Raji (cell line): ENCODE measurements around the gene CAND1.

ENCODE experiments used
- POLR2A ChIP-seq: IDR thresholded peaks from 2 replicates; pipeline ENCODE4 v1.6.1; 2011; ENCODE audit warnings: low read depth, low read length, control low read depth; ENCODE audit not compliant: insufficient read depth

Gene CAND1

DNA sequence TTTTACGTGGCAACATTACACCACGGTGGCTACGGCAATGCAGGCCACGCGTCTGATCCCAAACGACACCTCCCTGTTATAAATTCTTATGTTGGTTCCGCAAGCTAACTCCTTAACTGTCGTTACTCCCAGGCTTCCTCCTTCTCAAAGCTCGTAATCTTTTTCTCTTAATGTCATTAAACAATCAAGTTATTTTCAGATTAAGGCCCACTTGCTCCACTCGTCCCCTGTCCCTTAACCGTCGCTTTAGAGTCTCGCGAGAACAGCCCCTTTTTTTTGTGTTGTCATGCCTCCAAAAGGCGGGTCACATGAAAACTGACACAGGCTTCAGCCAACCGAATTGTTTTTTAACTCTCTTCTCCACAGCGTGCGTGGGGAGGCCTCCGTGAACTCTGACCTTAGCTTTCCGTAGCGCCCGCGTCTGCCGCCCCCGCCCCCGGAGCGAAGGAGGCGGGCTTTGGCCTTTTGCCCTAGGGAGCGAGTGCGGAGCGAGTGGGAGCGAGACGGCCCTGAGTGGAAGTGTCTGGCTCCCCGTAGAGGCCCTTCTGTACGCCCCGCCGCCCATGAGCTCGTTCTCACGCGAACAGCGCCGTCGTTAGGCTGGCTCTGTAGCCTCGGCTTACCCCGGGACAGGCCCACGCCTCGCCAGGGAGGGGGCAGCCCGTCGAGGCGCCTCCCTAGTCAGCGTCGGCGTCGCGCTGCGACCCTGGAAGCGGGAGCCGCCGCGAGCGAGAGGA, at the start of gene CAND1:
Gene CAND1, plus strand, starts transcription at position 463 of the 737 bp plus-strand sequence. CDS start 360 bp downstream, outside the sequence.
- peak; percentile 85 for TF ChIP-seq POLR2A

DNA sequence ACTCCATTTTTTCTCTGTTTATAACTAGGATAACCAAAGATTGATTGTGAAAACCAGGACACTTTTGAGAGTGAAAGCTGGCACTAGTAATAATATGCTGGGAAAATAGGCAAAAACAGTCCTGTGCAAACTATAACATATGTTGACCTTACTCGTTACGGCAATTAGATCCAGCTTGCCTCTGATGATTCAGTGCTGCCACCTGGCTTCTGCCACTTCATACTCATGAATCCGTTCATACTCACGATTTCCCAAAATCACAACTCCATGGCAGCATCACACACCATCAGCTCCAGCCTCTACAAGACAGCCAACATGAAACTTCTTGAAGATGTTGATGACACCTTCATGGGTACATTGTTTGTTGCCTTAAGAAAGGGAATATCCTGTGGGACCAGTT, 49.1 kb upstream of the CAND1 start:
- TF ChIP-seq POLR2A = no peak

DNA sequence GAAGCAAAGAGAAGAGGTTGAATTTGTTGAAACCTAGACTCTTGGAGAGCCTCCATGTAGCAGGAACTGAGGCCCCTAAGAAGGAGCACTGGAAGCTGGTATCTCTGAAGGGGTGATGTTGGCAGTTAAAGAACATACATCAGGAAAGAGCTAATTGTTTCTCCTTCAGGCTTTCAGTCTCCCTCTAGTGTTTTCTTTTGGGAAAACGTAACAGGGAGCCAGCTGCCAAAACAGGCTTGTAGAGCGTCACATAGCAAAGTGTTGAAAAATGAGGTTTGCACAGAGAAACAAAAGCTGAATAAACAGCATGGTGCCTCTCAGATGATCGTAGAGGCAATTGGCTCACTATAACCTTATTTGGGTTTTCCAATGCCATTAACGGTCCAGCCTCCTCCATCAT, 46.9 kb upstream of the CAND1 start:
- no peak for TF ChIP-seq POLR2A

DNA sequence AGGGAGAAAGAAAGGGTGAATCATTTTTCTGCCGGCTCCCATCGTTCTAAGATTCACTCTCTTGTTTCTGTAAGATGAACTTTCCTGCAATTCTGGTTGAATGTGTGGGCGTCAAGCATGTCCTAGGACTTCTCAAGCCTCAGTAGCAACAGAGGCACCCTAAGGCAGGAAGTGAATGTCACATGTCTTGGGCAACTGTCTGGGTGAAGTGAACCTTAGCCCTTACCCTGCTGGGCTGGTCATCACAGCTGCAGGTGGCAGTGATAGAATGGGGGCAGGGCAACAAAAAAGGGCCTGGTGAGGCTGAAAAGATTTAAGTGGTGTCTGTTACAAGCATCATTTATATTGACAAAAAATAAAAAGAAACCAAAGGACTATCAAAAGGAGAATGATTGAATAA, 45.9 kb upstream of the CAND1 start:
- no peak for TF ChIP-seq POLR2A

DNA sequence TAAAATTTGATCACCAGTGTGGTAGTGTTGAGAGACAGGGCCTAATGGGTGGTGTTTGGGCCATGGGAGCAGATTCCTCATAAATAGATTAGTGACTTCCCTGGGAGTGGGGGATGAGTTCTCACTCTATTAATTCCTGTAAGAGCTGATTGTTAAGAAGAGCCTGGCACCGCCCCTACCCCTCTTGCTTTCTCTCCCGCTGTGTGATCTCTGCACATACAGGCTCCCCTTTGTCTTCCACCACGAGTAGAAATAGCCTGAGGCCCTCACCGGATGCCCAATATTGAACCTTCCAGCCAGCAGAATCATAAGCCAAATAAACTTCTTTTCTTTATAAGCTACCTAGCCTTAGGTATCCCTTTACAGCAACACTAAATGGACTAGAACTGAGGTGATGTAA, 31.9 kb upstream of the CAND1 start:
- TF ChIP-seq POLR2A = no peak

DNA sequence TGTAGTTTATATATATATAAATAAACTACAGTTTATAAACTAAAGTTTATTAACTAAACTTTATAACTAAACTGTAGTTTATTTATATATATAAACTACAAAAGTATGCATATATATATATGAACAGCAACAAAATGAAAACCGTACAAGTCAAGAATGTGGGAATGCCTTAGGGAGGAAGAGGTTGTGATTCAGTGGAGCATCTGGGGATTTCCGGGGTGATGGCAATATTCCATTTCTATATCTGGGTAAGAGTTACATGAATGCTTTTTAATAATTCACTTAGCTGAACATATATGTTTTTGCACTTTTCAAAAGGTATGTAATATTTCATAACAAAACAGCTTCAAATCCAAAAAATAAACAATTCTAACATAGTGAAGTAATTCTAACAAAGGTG, 30.1 kb upstream of the CAND1 start:
- TF ChIP-seq POLR2A = no peak

DNA sequence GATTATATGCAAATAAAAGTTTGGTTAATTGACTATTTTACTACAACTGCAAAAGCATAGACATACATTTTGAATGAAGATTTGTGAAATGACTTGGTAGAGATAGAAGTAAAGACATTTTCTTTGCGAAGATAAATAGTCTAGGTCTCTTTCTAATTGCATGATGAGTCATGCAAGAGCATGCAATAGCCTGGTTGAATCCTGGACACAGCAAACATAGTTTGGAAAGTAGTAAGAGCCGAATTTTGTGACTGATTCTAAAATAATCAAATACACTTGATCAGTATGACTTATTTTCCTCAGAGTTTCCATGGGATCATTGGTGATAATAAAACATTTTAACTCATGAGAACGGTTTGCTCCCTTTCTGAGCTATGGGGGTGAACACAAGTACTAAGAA, 27.7 kb upstream of the CAND1 start:
- TF ChIP-seq POLR2A = no peak

DNA sequence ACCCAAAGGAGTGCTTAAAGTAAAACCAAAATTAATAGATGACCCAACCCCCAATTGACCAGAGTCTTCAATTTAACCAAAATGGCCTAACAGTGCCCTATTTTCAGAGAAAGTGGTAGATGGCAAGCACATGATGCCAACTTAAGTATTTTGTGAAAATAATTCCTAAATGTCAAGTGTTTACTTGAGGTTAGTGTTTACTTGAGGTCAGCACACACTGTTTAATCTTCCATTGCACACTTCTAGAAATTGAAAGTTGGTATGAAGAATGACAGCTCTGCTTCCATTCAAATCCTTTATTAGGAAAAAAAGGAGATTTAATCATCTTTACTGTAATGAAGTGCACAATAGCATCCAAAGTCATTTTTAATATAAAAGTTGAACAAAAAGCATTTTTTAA, 25.9 kb upstream of the CAND1 start:
- TF ChIP-seq POLR2A = no peak

DNA sequence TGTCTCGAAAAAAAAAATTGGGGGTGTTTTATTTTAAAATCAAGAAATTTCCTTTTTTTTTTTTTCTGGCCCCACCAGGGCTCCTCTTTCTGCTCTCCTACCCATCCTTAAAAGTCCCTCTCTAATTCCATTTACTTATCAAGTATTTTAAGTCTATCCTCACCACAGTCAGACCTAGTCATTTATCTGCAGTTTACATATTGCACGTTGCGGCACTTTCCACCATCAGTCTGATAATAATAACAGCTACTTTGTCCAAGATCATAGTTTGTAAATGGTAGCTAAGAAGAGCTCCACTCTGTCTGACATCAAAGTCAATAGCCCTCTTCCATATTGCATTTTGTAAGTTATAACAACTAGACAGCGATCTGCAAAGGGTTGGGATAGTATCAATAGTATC, 23.6 kb upstream of the CAND1 start:
- TF ChIP-seq POLR2A = no peak

DNA sequence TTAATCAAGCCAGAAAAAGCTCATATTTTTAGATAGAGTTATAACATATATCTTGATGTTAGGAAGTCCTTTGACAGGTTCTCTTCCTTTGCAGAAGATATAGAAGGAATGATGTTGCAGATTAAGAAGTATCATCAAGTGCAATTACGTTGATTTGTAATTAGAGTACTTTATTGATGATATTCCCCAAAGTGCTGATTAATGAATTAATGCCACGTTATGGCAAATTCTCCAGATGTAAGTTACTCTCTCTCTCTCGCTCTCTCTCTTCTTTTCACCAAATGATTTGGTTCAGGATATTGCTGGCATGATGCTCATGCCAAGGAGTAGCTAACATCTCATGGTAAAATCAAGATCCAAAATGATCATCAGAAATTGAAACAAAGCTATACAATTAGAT, 18.1 kb upstream of the CAND1 start:
- TF ChIP-seq POLR2A = no peak

DNA sequence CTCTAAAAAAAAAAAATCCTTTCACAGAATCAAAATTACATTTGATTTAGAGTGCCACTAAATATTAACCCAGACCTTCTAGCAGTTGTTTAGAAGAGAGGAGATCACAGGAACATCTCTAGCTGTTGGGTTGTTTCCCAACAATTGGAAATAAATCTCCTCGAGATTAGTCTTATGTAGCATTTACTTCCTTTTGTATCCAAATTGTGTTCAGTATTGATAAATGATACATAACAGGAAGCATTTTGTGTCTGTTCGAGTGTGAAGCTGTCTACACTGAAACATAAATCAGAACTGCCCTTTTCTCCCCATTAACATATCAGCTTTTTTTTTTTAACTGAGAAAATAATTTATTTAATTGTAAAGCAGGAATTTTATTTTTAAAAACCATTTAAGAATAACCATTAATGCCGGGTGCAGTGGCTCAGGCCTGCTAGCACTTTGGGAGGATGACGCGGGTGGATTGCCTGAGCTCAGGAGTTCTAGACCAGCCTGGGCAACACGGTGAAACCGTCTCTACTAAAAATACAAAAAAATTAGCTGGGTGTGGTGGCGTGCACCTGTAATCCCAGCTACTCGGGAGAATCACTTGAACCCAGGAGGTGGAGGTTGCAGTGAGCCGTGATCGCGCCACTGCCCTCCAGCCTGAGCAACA, 14.7 kb upstream of the CAND1 start:
- no peak for TF ChIP-seq POLR2A

DNA sequence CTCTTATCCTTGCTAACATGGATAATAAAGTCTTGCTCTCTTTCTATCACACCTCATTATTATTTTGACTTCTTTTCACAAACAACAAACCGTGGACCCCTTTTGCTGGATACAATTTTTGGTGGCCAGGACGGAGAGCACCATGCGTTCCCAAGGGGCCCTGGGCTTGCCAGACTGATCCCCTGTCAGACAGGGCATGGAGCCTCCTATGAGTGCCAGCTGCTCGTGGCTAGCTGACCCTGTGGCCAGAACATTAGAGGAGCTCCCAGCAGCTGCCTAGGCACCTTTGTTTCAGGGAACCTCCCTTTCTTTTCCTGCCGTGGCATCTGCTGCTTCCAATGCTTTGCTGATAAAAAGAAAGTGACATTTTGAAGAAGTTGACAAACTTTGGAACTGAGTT, 12.5 kb upstream of the CAND1 start:
- no peak for TF ChIP-seq POLR2A

DNA sequence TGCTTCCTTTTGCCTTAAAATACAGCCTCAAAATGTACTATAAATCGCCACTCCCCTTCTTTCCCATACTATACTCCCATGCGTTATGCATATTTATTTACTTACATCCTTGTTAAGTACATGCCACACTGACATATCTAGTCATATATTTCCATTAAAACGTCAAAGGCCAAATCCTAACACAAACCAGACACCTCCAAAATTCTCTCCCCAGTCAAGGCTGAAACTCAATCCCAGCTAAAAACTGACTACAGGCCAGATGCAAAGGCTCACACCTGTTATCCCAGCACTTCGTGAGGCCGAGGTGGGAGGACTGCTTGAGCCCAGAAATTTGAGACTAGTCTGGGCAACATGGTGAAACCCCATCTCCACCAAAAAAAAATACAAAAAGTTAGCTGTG, 5.7 kb upstream of the CAND1 start:
- no peak for TF ChIP-seq POLR2A

DNA sequence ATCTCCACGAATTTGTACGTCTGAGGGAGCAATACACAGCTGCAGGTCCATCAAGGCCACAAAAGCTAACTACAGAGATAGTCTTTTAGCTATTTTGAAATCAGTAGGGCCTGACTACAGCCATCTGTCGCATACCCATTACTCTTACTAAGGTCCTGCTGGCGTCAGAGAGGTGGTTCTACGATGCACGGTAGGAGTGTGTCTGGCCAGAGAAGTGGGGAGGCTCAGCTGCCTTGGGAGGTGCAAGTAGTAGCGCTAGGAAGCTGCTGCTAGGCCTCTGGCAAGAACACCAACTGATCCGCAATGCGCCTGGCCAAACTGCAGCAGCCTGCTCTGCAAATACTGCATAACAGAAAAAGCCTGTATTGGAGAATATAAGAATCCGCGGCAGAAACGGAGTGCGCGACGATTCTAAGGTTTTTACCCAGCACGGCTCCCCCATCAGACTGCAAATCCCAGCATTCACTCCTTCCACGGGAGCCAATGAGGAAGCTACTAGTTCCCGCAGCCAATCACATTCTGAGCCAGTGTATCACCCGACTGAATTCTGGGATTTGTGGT, 743 bp upstream of the CAND1 start:
- TF ChIP-seq POLR2A = peak; percentile 69

DNA sequence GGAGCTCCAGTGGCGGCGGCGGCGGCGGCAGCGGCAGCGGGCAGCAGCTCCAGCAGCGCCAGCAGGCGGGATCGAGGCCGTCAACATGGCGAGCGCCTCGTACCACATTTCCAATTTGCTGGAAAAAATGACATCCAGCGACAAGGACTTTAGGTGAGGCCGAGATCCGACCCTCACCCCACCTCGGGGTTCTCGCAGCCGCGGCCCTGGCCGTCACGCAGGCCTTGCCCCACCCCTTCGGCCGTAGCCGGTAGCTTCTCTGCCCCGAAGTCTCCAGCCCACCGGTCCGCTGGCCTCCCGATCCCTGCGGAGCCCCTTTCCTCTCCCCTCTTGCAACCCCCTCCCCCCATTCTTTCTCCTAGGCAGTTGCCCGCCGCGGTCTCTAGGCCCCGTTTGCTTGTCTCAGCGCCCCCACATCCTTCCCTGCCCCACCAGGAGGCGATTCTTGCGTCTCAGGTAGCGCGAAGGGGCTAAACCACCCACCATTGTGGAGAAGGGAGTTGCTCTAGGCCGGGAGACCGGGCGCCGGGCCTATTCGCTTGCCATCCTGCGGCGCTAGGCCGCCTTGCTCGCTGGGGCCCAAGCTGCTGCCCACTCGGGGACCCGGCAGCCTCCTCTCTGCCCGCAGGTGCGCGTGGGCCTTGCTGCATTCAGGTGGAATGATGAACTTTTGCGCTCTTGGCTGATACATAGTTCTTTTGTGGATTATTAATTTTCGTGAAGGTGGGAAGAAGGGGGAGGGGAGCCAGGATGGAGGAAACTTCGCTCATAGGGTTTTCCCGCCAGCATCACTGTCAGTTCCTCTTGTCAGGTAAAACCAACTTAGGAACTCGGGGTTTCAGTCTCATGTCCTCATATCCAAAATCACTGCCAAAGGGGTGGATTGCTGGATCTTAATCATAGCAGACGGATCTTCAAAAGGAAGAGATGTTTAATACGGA, 745 bp downstream of the CAND1 start:
- peak; percentile 20 for TF ChIP-seq POLR2A
